AML-193 (cell line): ENCODE results near the gene NUFIP1.
"Not testable (repeated sequence)": the region's sequence is repeated elsewhere in the genome, so short reads cannot be mapped to it uniquely, and the experiment has no call there.

Source experiments
- DNase-seq, 2 experiments: peaks; one replicate each; lab custom pipeline; 2025; lab: John Stamatoyannopoulos, UW

Gene NUFIP1

GRCh38 chr13:44989071-44989889, at the start of gene NUFIP1, which contains the start of gene GPALPP1:
Gene NUFIP1 (minus strand): TSS chr13:44989471. CDS start chr13:44989436, 35 bp downstream.
Gene GPALPP1 (plus strand): TSS chr13:44989538. CDS start chr13:44989655, 117 bp downstream.
- DNase-seq = peak; percentile 98

GRCh38 chr13:45036206-45036605, 46.9 kb upstream of the NUFIP1 start:
- DNase-seq = no peak

GRCh38 chr13:45034342-45034741, 45.1 kb upstream of the NUFIP1 start:
- no peak for DNase-seq

- no peak for DNase-seq
Observed at GRCh38 chr13:45024847-45025246, 35.6 kb upstream of the NUFIP1 start.

GRCh38 chr13:45021250-45021649, 32.0 kb upstream of the NUFIP1 start:
- DNase-seq = no peak

- DNase-seq = not testable (repeated sequence)
Observed at GRCh38 chr13:45019981-45020380, 30.7 kb upstream of the NUFIP1 start.

- DNase-seq = no peak
Observed at GRCh38 chr13:45016792-45017425, 27.6 kb upstream of the NUFIP1 start.

GRCh38 chr13:45015300-45015699, 26.0 kb upstream of the NUFIP1 start:
- no peak for DNase-seq

GRCh38 chr13:45011198-45011597, 21.9 kb upstream of the NUFIP1 start:
- no peak for DNase-seq

GRCh38 chr13:45007823-45008222, 18.6 kb upstream of the NUFIP1 start:
- DNase-seq = no peak

- DNase-seq = no peak
Observed at GRCh38 chr13:45007225-45007624, 18.0 kb upstream of the NUFIP1 start.

GRCh38 chr13:45004096-45004495, 14.8 kb upstream of the NUFIP1 start:
- DNase-seq = no peak

- no peak for DNase-seq
Observed at GRCh38 chr13:45003417-45003816, 14.1 kb upstream of the NUFIP1 start.

- no peak for DNase-seq
Observed at GRCh38 chr13:44989941-44990340, 670 bp upstream of the NUFIP1 start.

- peak in 1 of 2 experiments; percentile 37 for DNase-seq
Observed at GRCh38 chr13:44978328-44978727, 10.9 kb downstream of the NUFIP1 start.

- DNase-seq = no peak
Observed at GRCh38 chr13:44976949-44977583, 12.2 kb downstream of the NUFIP1 start.

GRCh38 chr13:44976196-44976595, 13.1 kb downstream of the NUFIP1 start:
- DNase-seq = no peak

- peak; percentile 86 to 91 for DNase-seq
Observed at GRCh38 chr13:44974056-44974793, 15.0 kb downstream of the NUFIP1 start.

- peak; percentile 31 to 32 for DNase-seq
Observed at GRCh38 chr13:44972956-44973581, 16.2 kb downstream of the NUFIP1 start.

- no peak for DNase-seq
Observed at GRCh38 chr13:44971656-44972595, 17.3 kb downstream of the NUFIP1 start.
